ENCODE results near the gene WDR11.
A peak's percentile ranks its signal among the peaks of the same experiment; 100 is the strongest.

WDR11 gene

GRCh38 chr10:120838941-120839340 is 12.2 kb upstream of the WDR11 start:
- FAIRE-seq (no peak), DNase-seq (ENCODE audit: insufficient read length, low spot score) (no peak)
- no peak for TF ChIP-seq POLR2A (IDR thresholded peaks at IDR 0.05; ENCODE audit: low read depth, low read length)
- no peak for TF ChIP-seq POU2F2 (IDR thresholded peaks at IDR 0.05; ENCODE audit: low read depth, low read length)
- no peak for TF ChIP-seq PAX5 (IDR thresholded peaks at IDR 0.05; ENCODE audit: insufficient read depth, low read length, severe bottlenecking)
- TF ChIP-seq SPI1 (IDR thresholded peaks at IDR 0.05; ENCODE audit: low read depth, low read length): no peak
- TF ChIP-seq TAF1 (IDR thresholded peaks at IDR 0.05; ENCODE audit: low read depth, low read length): no peak
- no peak for TF ChIP-seq POLR2AphosphoS5 (IDR thresholded peaks at IDR 0.05; ENCODE audit: low read depth, low read length)

- TF ChIP-seq POU2F2 (IDR thresholded peaks at IDR 0.05; ENCODE audit: low read depth, low read length) (no peak), POLR2A (IDR thresholded peaks at IDR 0.05; ENCODE audit: low read depth, low read length) (no peak), PAX5 (IDR thresholded peaks at IDR 0.05; ENCODE audit: insufficient read depth, low read length, severe bottlenecking) (no peak), TAF1 (IDR thresholded peaks at IDR 0.05; ENCODE audit: low read depth, low read length) (no peak), SPI1 (IDR thresholded peaks at IDR 0.05; ENCODE audit: low read depth, low read length) (no peak), POLR2AphosphoS5 (IDR thresholded peaks at IDR 0.05; ENCODE audit: low read depth, low read length) (no peak)
- FAIRE-seq (peak; percentile 16), DNase-seq (ENCODE audit: insufficient read length, low spot score) (no peak)
Measured at GRCh38 chr10:120841522-120842189, 9.5 kb upstream of the WDR11 start.

- no peak for TF ChIP-seq TAF1 (IDR thresholded peaks at IDR 0.05; ENCODE audit: low read depth, low read length)
- no peak for TF ChIP-seq POLR2AphosphoS5 (IDR thresholded peaks at IDR 0.05; ENCODE audit: low read depth, low read length)
- TF ChIP-seq PAX5 (IDR thresholded peaks at IDR 0.05; ENCODE audit: insufficient read depth, low read length, severe bottlenecking): no peak
- no peak for TF ChIP-seq POU2F2 (IDR thresholded peaks at IDR 0.05; ENCODE audit: low read depth, low read length)
- TF ChIP-seq SPI1 (IDR thresholded peaks at IDR 0.05; ENCODE audit: low read depth, low read length): peak; percentile 72
- no peak for TF ChIP-seq POLR2A (IDR thresholded peaks at IDR 0.05; ENCODE audit: low read depth, low read length)
- FAIRE-seq: no peak
- no peak for DNase-seq (ENCODE audit: insufficient read length, low spot score)
Measured at GRCh38 chr10:120854388-120854787, 3.2 kb downstream of the WDR11 start.

- FAIRE-seq (no peak), DNase-seq (ENCODE audit: insufficient read length, low spot score) (no peak)
Measured at GRCh38 chr10:120861178-120861855, 10.2 kb downstream of the WDR11 start.

GRCh38 chr10:120873741-120874140 is 22.6 kb downstream of the WDR11 start:
- no peak for TF ChIP-seq PAX5 (IDR thresholded peaks at IDR 0.05; ENCODE audit: insufficient read depth, low read length, severe bottlenecking)
- TF ChIP-seq TAF1 (IDR thresholded peaks at IDR 0.05; ENCODE audit: low read depth, low read length): no peak
- no peak for TF ChIP-seq SPI1 (IDR thresholded peaks at IDR 0.05; ENCODE audit: low read depth, low read length)
- TF ChIP-seq POLR2AphosphoS5 (IDR thresholded peaks at IDR 0.05; ENCODE audit: low read depth, low read length): no peak
- no peak for TF ChIP-seq POU2F2 (IDR thresholded peaks at IDR 0.05; ENCODE audit: low read depth, low read length)
- FAIRE-seq: no peak

More at GRCh38 chr10:120861178-120861855, 10.2 kb downstream of the WDR11 start:
- TF ChIP-seq PAX5 (IDR thresholded peaks at IDR 0.05; ENCODE audit: insufficient read depth, low read length, severe bottlenecking) (no peak), TAF1 (IDR thresholded peaks at IDR 0.05; ENCODE audit: low read depth, low read length) (no peak), POLR2AphosphoS5 (IDR thresholded peaks at IDR 0.05; ENCODE audit: low read depth, low read length) (no peak), SPI1 (IDR thresholded peaks at IDR 0.05; ENCODE audit: low read depth, low read length) (no peak), POU2F2 (IDR thresholded peaks at IDR 0.05; ENCODE audit: low read depth, low read length) (no peak), POLR2A (IDR thresholded peaks at IDR 0.05; ENCODE audit: low read depth, low read length) (no peak)

GRCh38 chr10:120883071-120883470 is 31.9 kb downstream of the WDR11 start:
- TF ChIP-seq POLR2AphosphoS5 (IDR thresholded peaks at IDR 0.05; ENCODE audit: low read depth, low read length): no peak
- TF ChIP-seq POU2F2 (IDR thresholded peaks at IDR 0.05; ENCODE audit: low read depth, low read length): no peak
- no peak for TF ChIP-seq SPI1 (IDR thresholded peaks at IDR 0.05; ENCODE audit: low read depth, low read length)
- TF ChIP-seq POLR2A (IDR thresholded peaks at IDR 0.05; ENCODE audit: low read depth, low read length): no peak
- TF ChIP-seq TAF1 (IDR thresholded peaks at IDR 0.05; ENCODE audit: low read depth, low read length): no peak
- TF ChIP-seq PAX5 (IDR thresholded peaks at IDR 0.05; ENCODE audit: insufficient read depth, low read length, severe bottlenecking): no peak
- DNase-seq (ENCODE audit: insufficient read length, low spot score): no peak
- no peak for FAIRE-seq

More at GRCh38 chr10:120873741-120874140, 22.6 kb downstream of the WDR11 start:
- DNase-seq (ENCODE audit: insufficient read length, low spot score): no peak

- DNase-seq (ENCODE audit: insufficient read length, low spot score) (no peak), FAIRE-seq (no peak)
- no peak for TF ChIP-seq SPI1 (IDR thresholded peaks at IDR 0.05; ENCODE audit: low read depth, low read length)
- no peak for TF ChIP-seq PAX5 (IDR thresholded peaks at IDR 0.05; ENCODE audit: insufficient read depth, low read length, severe bottlenecking)
- no peak for TF ChIP-seq POU2F2 (IDR thresholded peaks at IDR 0.05; ENCODE audit: low read depth, low read length)
- no peak for TF ChIP-seq POLR2A (IDR thresholded peaks at IDR 0.05; ENCODE audit: low read depth, low read length)
- no peak for TF ChIP-seq POLR2AphosphoS5 (IDR thresholded peaks at IDR 0.05; ENCODE audit: low read depth, low read length)
- TF ChIP-seq TAF1 (IDR thresholded peaks at IDR 0.05; ENCODE audit: low read depth, low read length): no peak
Measured at GRCh38 chr10:120887482-120887881, 36.3 kb downstream of the WDR11 start.

GRCh38 chr10:120891365-120891764 is 40.2 kb downstream of the WDR11 start:
- DNase-seq (ENCODE audit: insufficient read length, low spot score): no peak
- no peak for TF ChIP-seq POLR2AphosphoS5 (IDR thresholded peaks at IDR 0.05; ENCODE audit: low read depth, low read length)
- no peak for TF ChIP-seq TAF1 (IDR thresholded peaks at IDR 0.05; ENCODE audit: low read depth, low read length)
- TF ChIP-seq POU2F2 (IDR thresholded peaks at IDR 0.05; ENCODE audit: low read depth, low read length): no peak
- no peak for TF ChIP-seq PAX5 (IDR thresholded peaks at IDR 0.05; ENCODE audit: insufficient read depth, low read length, severe bottlenecking)
- no peak for TF ChIP-seq SPI1 (IDR thresholded peaks at IDR 0.05; ENCODE audit: low read depth, low read length)
- no peak for TF ChIP-seq POLR2A (IDR thresholded peaks at IDR 0.05; ENCODE audit: low read depth, low read length)
- FAIRE-seq: no peak

GRCh38 chr10:120894556-120894955 is 43.4 kb downstream of the WDR11 start:
- FAIRE-seq (no peak), DNase-seq (ENCODE audit: insufficient read length, low spot score) (no peak)
- TF ChIP-seq POU2F2 (IDR thresholded peaks at IDR 0.05; ENCODE audit: low read depth, low read length) (no peak), POLR2A (IDR thresholded peaks at IDR 0.05; ENCODE audit: low read depth, low read length) (no peak), PAX5 (IDR thresholded peaks at IDR 0.05; ENCODE audit: insufficient read depth, low read length, severe bottlenecking) (no peak), POLR2AphosphoS5 (IDR thresholded peaks at IDR 0.05; ENCODE audit: low read depth, low read length) (no peak), SPI1 (IDR thresholded peaks at IDR 0.05; ENCODE audit: low read depth, low read length) (no peak), TAF1 (IDR thresholded peaks at IDR 0.05; ENCODE audit: low read depth, low read length) (no peak)
